OCI-LY1 (cell line): ENCODE measurements around the gene GALNT7.

ENCODE experiments used
- H2AFZ ChIP-seq: fragments of 200-600 bp; sonication (generic), shearing (Covaris generic); 2 replicates; pipeline ENCODE4 v1.6.0; 2014; ENCODE audit warnings: antibody characterized with exemption, mild to moderate bottlenecking, low read length
- H3F3A ChIP-seq: fragments of 200-600 bp; sonication (generic), shearing (Covaris generic); 2 replicates; pipeline ENCODE4 v1.6.0; 2014; ENCODE audit warnings: mild to moderate bottlenecking, antibody characterized with exemption, low read length, moderate library complexity; ENCODE audit not compliant: insufficient read depth
- H3K27ac ChIP-seq: fragments of 200-600 bp; sonication (generic); 2 replicates; pipeline ENCODE4 v1.5.1; 2014; ENCODE audit warnings: low read length, mixed run types, mild to moderate bottlenecking, low read depth; ENCODE audit not compliant: poor library complexity, severe bottlenecking
- H3K27me3 ChIP-seq: fragments of 200-600 bp; sonication (generic); 2 replicates; pipeline ENCODE4 v1.6.0; 2014; ENCODE audit warnings: antibody characterized with exemption, mild to moderate bottlenecking, low read length, moderate library complexity; ENCODE audit not compliant: insufficient read depth
- H3K36me3 ChIP-seq: fragments of 200-600 bp; sonication (generic); 2 replicates; pipeline ENCODE4 v1.6.1; 2014; ENCODE audit warnings: mild to moderate bottlenecking, antibody characterized with exemption, low read length, moderate library complexity, mixed read lengths; ENCODE audit not compliant: insufficient read depth
- H3K4me1 ChIP-seq: fragments of 200-600 bp; sonication (generic); 2 replicates; pipeline ENCODE4 v1.5.1; 2014; ENCODE audit warnings: mild to moderate bottlenecking, low read length, moderate library complexity; ENCODE audit not compliant: insufficient read depth, severe bottlenecking
- H3K4me2 ChIP-seq: fragments of 200-600 bp; sonication (generic), shearing (Covaris generic); 2 replicates; pipeline ENCODE4 v1.6.1; 2014; ENCODE audit warnings: low read length
- H3K4me3 ChIP-seq: fragments of 200-600 bp; sonication (generic); 2 replicates; pipeline ENCODE4 v1.5.1; 2014; ENCODE audit warnings: low read length, low read depth, mild to moderate bottlenecking, mixed read lengths; ENCODE audit not compliant: poor library complexity, severe bottlenecking
- H3K79me2 ChIP-seq: fragments of 200-600 bp; shearing (Covaris generic); 2 replicates; pipeline ENCODE4 v1.6.1; 2016; ENCODE audit warnings: mixed run types, low read length, mixed read lengths; ENCODE audit not compliant: insufficient read depth
- H3K9ac ChIP-seq: fragments of 200-600 bp; sonication (generic), shearing (Covaris generic); 2 replicates; pipeline ENCODE4 v1.6.1; 2014; ENCODE audit warnings: mild to moderate bottlenecking, low read length, mixed read lengths
- H3K9me2 ChIP-seq: fragments of 200-600 bp; sonication (generic), shearing (Covaris generic); 2 replicates; pipeline ENCODE4 v1.6.1; 2014; ENCODE audit warnings: low read depth, mild to moderate bottlenecking, low read length, mixed read lengths
- H3K9me3 ChIP-seq: fragments of 200-600 bp; shearing (Covaris generic); 2 replicates; pipeline ENCODE4 v1.6.1; 2014; ENCODE audit warnings: low read length, mixed read lengths
- H4K20me1 ChIP-seq: fragments of 200-600 bp; sonication (generic), shearing (Covaris generic); 2 replicates; pipeline ENCODE4 v1.6.0; 2016; ENCODE audit warnings: mild to moderate bottlenecking, low read length; ENCODE audit not compliant: insufficient read depth
- CTCF ChIP-seq: fragments of 200-600 bp; sonication (generic), shearing (Covaris generic); IDR thresholded peaks from 2 replicates; pipeline ENCODE4 v1.5.1; 2017; ENCODE audit warnings: mild to moderate bottlenecking, antibody characterized with exemption, low read length, moderate library complexity, mixed read lengths
- EZH2 ChIP-seq: fragments of 200-600 bp; sonication (generic), shearing (Covaris generic); IDR thresholded peaks from 2 replicates; pipeline ENCODE4 v1.8.0; 2017; ENCODE audit warnings: borderline replicate concordance, mixed run types, mild to moderate bottlenecking, antibody characterized with exemption, low read length, moderate library complexity, mixed read lengths

GALNT7 gene

GRCh38 chr4:173270312-173271027, 101.9 kb downstream of the GALNT7 start:
- peaks cover 14% of the 10 kb centered on the region for H3K79me2 ChIP-seq
- no peaks in the 10 kb centered on the region for H4K20me1 ChIP-seq
- H3K36me3 ChIP-seq: peaks cover 34% of the 10 kb centered on the region

DNA sequence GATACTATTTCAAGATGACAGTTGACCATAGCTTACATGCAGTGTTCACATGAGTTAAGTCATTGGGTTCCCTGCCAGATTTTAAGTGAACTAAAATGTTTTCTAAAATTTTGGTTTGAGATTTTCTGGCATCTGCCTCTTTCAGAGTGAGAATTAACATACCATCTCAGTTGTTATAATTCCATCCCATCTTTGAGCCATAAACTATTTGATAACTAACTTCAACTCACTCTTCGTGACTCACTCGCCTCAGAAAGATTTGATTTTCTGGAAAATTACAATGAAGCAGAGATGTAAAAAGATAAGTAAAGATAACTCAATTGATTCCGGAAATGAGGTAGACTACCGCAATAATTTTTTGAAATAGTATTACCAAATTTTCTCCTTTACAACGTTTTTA, 103.7 kb downstream of the GALNT7 start:
- H3K4me2 ChIP-seq: no peak overlapping the region
- H3K9me3 ChIP-seq: peaks cover 5% of the 10 kb centered on the region; the same call in 1 of the 2 replicates
- no peak overlapping the region for H3K27ac ChIP-seq
- H2AFZ ChIP-seq: no peak overlapping the region
- no peak overlapping the region for H3K9ac ChIP-seq
- no peaks in the 10 kb centered on the region for H3K9me2 ChIP-seq
- TF ChIP-seq CTCF: no peak
- TF ChIP-seq EZH2: no peak
- H3F3A ChIP-seq: no peaks in the 10 kb centered on the region
- no peaks in the 10 kb centered on the region for H4K20me1 ChIP-seq
- H3K79me2 ChIP-seq: peaks cover 14% of the 10 kb centered on the region
- peaks cover 3% of the 10 kb centered on the region for H3K4me1 ChIP-seq
- no peaks in the 10 kb centered on the region for H3K27me3 ChIP-seq
- H3K36me3 ChIP-seq: peaks cover 37% of the 10 kb centered on the region
- no peak overlapping the region for H3K4me3 ChIP-seq

More at GRCh38 chr4:173270312-173271027, 101.9 kb downstream of the GALNT7 start:
- Histone ChIP-seq H3K9ac (no peak overlapping the region), H3F3A (no peaks in the 10 kb centered on the region), H3K4me3 (no peak overlapping the region), H3K9me3 (peaks cover 5% of the 10 kb centered on the region; the same call in 1 of the 2 replicates), H3K4me2 (no peak overlapping the region), H2AFZ (no peak overlapping the region), H3K27ac (no peak overlapping the region), H3K9me2 (no peaks in the 10 kb centered on the region), H3K4me1 (peaks cover 3% of the 10 kb centered on the region), H3K27me3 (no peaks in the 10 kb centered on the region)
- TF ChIP-seq CTCF (no peak), EZH2 (no peak)

DNA sequence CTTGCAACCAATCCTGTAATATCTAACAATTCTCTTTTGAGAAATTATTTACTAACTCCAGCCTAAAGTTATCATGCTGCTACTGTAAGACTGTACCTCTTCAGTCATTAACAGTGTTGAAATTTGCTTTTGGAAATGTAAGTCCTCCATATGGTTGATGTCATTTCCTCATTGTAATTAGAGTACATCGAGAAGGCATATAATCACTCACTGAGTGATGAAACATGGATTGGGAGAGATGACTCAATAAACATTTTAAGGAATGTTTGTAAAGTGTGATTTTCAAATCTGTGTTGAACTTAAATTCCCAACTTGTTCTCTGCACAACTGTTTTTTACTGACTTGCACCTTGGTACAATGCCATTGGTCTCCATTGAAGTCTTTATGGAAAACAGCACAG, 104.4 kb downstream of the GALNT7 start:
- Histone ChIP-seq H3K9me2 (no peaks in the 10 kb centered on the region), H3F3A (no peaks in the 10 kb centered on the region), H3K4me3 (no peak overlapping the region), H3K36me3 (peaks cover 37% of the 10 kb centered on the region), H3K4me2 (no peak overlapping the region), H3K4me1 (peaks cover 3% of the 10 kb centered on the region), H2AFZ (no peak overlapping the region), H3K27ac (no peak overlapping the region), H3K79me2 (peaks cover 14% of the 10 kb centered on the region), H3K9me3 (peaks cover 5% of the 10 kb centered on the region; the same call in 1 of the 2 replicates), H4K20me1 (no peaks in the 10 kb centered on the region), H3K9ac (no peak overlapping the region), H3K27me3 (no peaks in the 10 kb centered on the region)
- TF ChIP-seq EZH2: no peak

- TF ChIP-seq CTCF (no peak), EZH2 (no peak)
These were observed 105.3 kb downstream of the GALNT7 start for GRCh38 chr4:173273941-173274340.

More at GRCh38 chr4:173273941-173274340, 105.3 kb downstream of the GALNT7 start:
- Histone ChIP-seq H3K36me3 (peaks cover 37% of the 10 kb centered on the region), H3K4me3 (no peak overlapping the region), H3K79me2 (peaks cover 14% of the 10 kb centered on the region), H4K20me1 (no peaks in the 10 kb centered on the region), H3K27me3 (no peaks in the 10 kb centered on the region), H3K27ac (no peak overlapping the region), H3K4me2 (no peak overlapping the region), H3F3A (no peaks in the 10 kb centered on the region), H2AFZ (no peak overlapping the region), H3K9me3 (peaks cover 5% of the 10 kb centered on the region; the same call in 1 of the 2 replicates), H3K9me2 (no peaks in the 10 kb centered on the region), H3K9ac (no peak overlapping the region), H3K4me1 (peaks cover 3% of the 10 kb centered on the region)
